Ovary (tissue), 9 donors: ENCODE data around the gene ACTN1. TPM values are rescaled to one million over a fixed set of nuclear protein-coding genes. Genes with fewer than 3 reads are reported as not detected.

Source experiments
- DNase-seq, 5 donors: peaks; one replicate each; pipeline ENCODE4 v3.0.0-alpha.2; 2019 to 2020
- H3K27ac ChIP-seq, 2 donors: fragments of 200-600 bp; one replicate each; pipeline versions ENCODE4 v1.5.1 to v1.8.0; 2019 to 2022
- H3K27me3 ChIP-seq: fragments of 200-600 bp; one replicate; pipeline ENCODE4 v1.8.0; 2022
- H3K36me3 ChIP-seq: fragments of 200-600 bp; sonication (generic); one replicate; pipeline ENCODE4 v1.5.1; 2019
- H3K4me1 ChIP-seq: one replicate; pipeline ENCODE4 v1.8.1; 2013; ENCODE audit warnings: mild to moderate bottlenecking, moderate library complexity; ENCODE audit not compliant: insufficient read depth
- H3K4me3 ChIP-seq: fragments of 200-600 bp; sonication (generic); one replicate; pipeline ENCODE4 v1.5.1; 2017
- H3K9me3 ChIP-seq, 2 donors: fragments of 200-600 bp in 1 of 2; sonication (generic) in 1 of 2; one replicate each; pipeline versions ENCODE4 v1.5.1 to v1.8.1; 2013 to 2019; ENCODE audit warnings: mild to moderate bottlenecking in 1 of 2, moderate library complexity in 1 of 2
- EP300 ChIP-seq: sonication (generic); formaldehyde crosslinking; IDR thresholded peaks from one replicate; pipeline ENCODE4 v1.6.1; 2017; ENCODE audit warnings: antibody characterized with exemption
- POLR2A ChIP-seq: fragments of 450-650 bp; IDR thresholded peaks from one replicate; pipeline ENCODE4 v1.6.1; 2017; ENCODE audit warnings: antibody characterized with exemption, mild to moderate bottlenecking, moderate library complexity
- WGBS, 3 donors: extraction: QIAGEN DNeasy Blood & Tissue Kit in 1 of 3; methylation state at CpG; one replicate each; pipeline versions ENCODE4 v1.1.5 to v1.1.7; 2013 to 2017; 5-methylcytosine and 5-hydroxymethylcytosine counted together
- intact Hi-C, 4 donors: fragments of 100-400 bp; cut with DNase I; formaldehyde crosslinking; loops; one replicate each; pipeline versions ENCODE4 v1.11.0 to v1.15.1; 2022 to 2023
- polyA plus RNA-seq, 2 donors: library from polyadenylated mRNA; stranded (reverse); fragments of 200-250 nt in 1 of 2; fragments of 350-450 nt in 1 of 2; fragmentation: Illumina TruSeq in 1 of 2; extraction: RNeasy Lipid Tissue Mini Kit (QIAGEN cat#74804) in 1 of 2; gene quantifications; one replicate each; pipeline ENCODE4 v1.2.3, GENCODE V29; 2013 to 2014
- total RNA-seq, 7 donors: library from RNA; depleted of rRNA in 2 of 7; stranded (reverse); fragments of >200 nt in 2 of 7; fragmentation: NEBNext Ultra II Directional in 3 of 7; extraction: Animal tissue kit (Norgen Biotek cat#: 25700) in 3 of 7; gene quantifications; one replicate each; pipeline versions ENCODE4 v1.1.0 to v1.2.4, GENCODE V29; 2016 to 2023
- TF ChIP-seq, protein P1 (sequence below), 3 donors: fragments of 450-650 bp in 2 of 3; fragments of 200-600 bp in 1 of 3; IDR thresholded peaks; one replicate each; pipeline versions ENCODE4 v1.5.1 to v1.8.0; 2016 to 2022; ENCODE audit warnings: antibody characterized with exemption in 3 of 3, mild to moderate bottlenecking in 1 of 3
- donor health status: DM: no; HTN: no; CAD: no; lungs with moderate emphysema.
- donor health status: DM: no; HTN: no; CAD: no.
- donor health status: Bipolar disorder and iron deficiency.
- donor health status: DM: yes; HTN: yes; CAD: no.
- donor health status: DM: no; HTN: no; CAD: no.
- donor health status: DM: yes; HTN: yes; CAD: no.

ACTN1 gene
- total and polyA plus RNA-seq, 9 donors, result 39.0 to 203 (median 138) TPM

DNA sequence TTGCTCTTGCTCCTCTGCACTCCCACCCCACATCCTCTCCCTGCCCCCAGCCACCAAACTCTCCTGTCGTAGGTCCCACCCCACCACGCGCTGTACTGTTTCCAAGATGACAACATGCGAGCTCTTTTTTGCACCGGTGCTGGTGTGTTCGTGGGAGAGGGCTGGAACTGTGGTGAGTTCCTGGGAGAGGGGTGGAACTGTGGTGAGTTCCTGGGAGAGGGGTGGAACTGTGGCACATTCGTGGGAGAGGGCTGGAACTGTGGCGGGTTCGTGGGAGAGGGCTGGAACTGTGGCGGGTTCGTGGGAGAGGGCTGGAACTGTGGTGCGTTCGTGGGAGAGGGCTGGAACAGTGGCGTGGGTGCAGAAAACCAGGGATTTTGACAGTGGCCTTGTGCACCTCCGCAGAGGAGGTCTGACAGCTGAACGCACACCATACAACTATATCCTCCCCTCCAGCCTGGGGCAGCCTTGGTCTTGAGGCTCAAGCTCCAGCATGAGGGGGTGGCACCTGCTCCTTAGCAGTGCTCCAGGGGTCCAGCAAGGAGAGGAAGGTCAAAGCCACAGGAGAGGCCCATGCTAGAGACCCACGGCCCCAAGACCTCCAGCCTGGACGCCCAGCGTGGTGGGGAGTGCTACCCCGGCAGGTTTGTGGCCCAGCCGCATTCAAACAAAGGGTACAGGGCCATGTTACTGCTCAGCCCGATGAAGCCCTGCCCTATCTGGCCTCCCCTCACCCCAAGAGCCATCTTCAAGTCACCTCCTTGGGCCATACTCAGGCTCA lies 50.1 kb downstream of the ACTN1 start:
- intact Hi-C loops, result loop anchor here in 1 of 4 donors (10.0 kb wide), 1 partner anchor 46 kb away; the partner anchor contains the start of gene ACTN1
- Histone ChIP-seq H3K27ac (no peak overlapping the region), H3K36me3 (no peaks in the 10 kb centered on the region), H3K27me3 (no peaks in the 10 kb centered on the region), H3K4me3 (no peak overlapping the region), H3K4me1 (peaks cover 7% of the 10 kb centered on the region), H3K9me3 (no peaks in the 10 kb centered on the region)
- DNase-seq, result no peak
- TF ChIP-seq, protein P1, sequence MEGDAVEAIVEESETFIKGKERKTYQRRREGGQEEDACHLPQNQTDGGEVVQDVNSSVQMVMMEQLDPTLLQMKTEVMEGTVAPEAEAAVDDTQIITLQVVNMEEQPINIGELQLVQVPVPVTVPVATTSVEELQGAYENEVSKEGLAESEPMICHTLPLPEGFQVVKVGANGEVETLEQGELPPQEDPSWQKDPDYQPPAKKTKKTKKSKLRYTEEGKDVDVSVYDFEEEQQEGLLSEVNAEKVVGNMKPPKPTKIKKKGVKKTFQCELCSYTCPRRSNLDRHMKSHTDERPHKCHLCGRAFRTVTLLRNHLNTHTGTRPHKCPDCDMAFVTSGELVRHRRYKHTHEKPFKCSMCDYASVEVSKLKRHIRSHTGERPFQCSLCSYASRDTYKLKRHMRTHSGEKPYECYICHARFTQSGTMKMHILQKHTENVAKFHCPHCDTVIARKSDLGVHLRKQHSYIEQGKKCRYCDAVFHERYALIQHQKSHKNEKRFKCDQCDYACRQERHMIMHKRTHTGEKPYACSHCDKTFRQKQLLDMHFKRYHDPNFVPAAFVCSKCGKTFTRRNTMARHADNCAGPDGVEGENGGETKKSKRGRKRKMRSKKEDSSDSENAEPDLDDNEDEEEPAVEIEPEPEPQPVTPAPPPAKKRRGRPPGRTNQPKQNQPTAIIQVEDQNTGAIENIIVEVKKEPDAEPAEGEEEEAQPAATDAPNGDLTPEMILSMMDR (IDR thresholded peaks at IDR 0.05), result no peak
- TF ChIP-seq EP300 (no peak), POLR2A (no peak)
- WGBS, 3 donors, result 69 to 72% (median 69%) methylated on average over 17 to 22 of the region's 22 CpGs

DNA sequence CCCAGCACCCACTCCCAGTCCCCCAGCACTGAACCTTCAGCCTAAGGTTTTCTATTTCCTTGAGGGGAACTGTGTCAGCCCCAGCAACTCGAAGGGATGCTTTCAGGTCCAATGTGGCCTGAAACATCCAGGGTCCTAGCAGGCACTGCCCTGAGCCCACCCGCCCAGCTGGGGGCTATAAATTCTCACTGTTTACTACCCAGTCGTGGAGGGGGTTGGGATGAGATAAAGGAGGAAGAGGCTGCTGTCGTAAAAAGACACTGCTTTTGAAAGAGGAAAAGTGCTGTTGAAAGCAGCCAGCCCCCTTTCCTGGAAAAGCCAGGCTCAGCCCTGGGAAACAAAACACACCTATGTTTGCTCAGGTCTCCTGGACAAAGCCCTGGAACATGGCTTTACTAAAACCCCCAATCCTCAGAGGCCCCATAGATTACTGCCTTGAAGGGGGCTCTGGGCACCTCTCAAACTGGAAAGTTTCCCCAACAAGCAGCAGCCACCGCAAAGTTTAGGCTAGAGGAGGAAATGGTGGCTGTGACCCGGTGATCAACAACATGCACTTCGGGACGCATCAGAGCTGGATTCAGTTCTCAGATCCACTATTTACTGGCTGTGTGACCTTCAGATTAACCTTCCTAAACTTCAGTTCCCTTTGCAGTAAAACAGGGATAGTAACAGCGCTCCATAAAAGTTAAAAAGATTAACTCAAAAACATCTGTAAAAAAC lies 51.0 kb downstream of the ACTN1 start:
- peak overlapping the region in 1 of 2 donors; percentile 0 for H3K27ac ChIP-seq
- H3K4me1 ChIP-seq, result peaks cover 7% of the 10 kb centered on the region
- intact Hi-C loops, result loop anchor here in 1 of 4 donors (10.0 kb wide), 1 partner anchor 47 kb away; the partner anchor contains the start of gene ACTN1

DNA sequence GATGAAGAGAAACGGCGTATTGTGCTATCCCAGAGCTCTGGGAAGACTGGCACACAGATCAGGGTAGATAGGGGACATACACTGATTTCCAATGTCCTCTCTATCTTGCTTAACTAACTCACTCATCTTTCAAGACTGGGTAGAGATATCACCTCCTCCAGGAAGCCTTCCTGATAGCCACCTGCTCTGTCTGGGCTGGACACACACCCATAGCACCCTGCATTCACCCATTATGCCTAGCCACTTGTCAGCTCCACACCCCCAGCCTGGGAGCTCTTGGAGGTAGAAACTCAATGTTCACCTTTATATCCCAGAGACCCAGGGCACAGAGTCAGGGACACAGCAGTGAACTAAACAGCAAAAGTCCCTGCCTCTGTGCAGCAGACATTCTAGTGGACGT lies 52.0 kb downstream of the ACTN1 start:
- Histone ChIP-seq H3K9me3 (no peaks in the 10 kb centered on the region), H3K4me3 (no peak overlapping the region), H3K36me3 (no peaks in the 10 kb centered on the region), H3K4me1 (peaks cover 7% of the 10 kb centered on the region), H3K27ac (no peak overlapping the region), H3K27me3 (no peaks in the 10 kb centered on the region)
- intact Hi-C loops, result loop anchor here in 1 of 4 donors (10.0 kb wide), 1 partner anchor 48 kb away; the partner anchor contains the start of gene ACTN1
- no peak for TF ChIP-seq EP300
- TF ChIP-seq, protein P1 (IDR thresholded peaks at IDR 0.05), result no peak
- TF ChIP-seq POLR2A, result no peak
- 92 to 99% (median 95%) methylated on average over 3 of the region's 3 CpGs for WGBS, 3 donors
- no peak for DNase-seq

More for the DNA sequence above, 51.0 kb downstream of the ACTN1 start:
- no peak for TF ChIP-seq EP300
- no peak for TF ChIP-seq POLR2A
- TF ChIP-seq, protein P1 (IDR thresholded peaks at IDR 0.05), result no peak
- 24 to 33% (median 26%) methylated on average over 9 of the region's 9 CpGs for WGBS, 3 donors
- H3K27me3 ChIP-seq, result no peaks in the 10 kb centered on the region
- no peak for DNase-seq
- no peak overlapping the region for H3K4me3 ChIP-seq
- H3K9me3 ChIP-seq, result no peaks in the 10 kb centered on the region
- H3K36me3 ChIP-seq, result no peaks in the 10 kb centered on the region

DNA sequence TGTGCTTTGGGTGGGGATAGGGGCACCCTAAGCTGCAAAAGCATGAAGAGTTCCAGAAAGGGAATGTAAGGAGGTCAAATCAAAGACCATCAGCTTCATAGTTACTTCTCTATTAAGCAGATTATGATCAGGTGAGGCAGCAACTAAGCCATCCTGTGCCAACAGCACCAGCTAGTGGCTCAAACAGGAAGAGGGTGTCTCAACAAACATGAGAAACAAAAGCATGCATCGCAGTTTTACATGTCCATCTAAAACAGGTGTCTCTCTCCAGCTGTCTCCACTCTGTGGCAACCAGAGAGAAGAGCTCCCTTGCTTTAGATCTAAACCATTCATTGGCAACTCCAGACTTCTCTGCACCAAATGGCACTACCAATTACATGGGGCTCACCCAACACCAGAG lies 52.9 kb downstream of the ACTN1 start:
- no peaks in the 10 kb centered on the region for H3K27me3 ChIP-seq
- intact Hi-C loops, result loop anchor here in 1 of 4 donors (10.0 kb wide), 1 partner anchor 49 kb away; the partner anchor contains the start of gene ACTN1
- H3K4me1 ChIP-seq, result peaks cover 9% of the 10 kb centered on the region
- no peaks in the 10 kb centered on the region for H3K36me3 ChIP-seq
- WGBS, 3 donors, result 67 to 100% (median 89%) methylated on average over 1 of the region's 1 CpG
- DNase-seq, result no peak
- TF ChIP-seq, protein P1 (IDR thresholded peaks at IDR 0.05), result no peak
- TF ChIP-seq EP300 (no peak), POLR2A (no peak)
- H3K27ac ChIP-seq, result no peak overlapping the region
- H3K9me3 ChIP-seq, result no peaks in the 10 kb centered on the region
- no peak overlapping the region for H3K4me3 ChIP-seq
